Panc1 (cell line): Measurements from ENCODE around the gene ACSM2B. TPM values are rescaled to one million over a fixed set of nuclear protein-coding genes. Genes with fewer than 3 reads are reported as not detected.
"Not testable (repeated sequence)": the region's sequence is repeated elsewhere in the genome, so short reads cannot be mapped to it uniquely, and the experiment has no call there.

Source experiments
- ATAC-seq: fragments of 200-7000 bp; cut with Tn5 transposase; 2 replicates; pipeline ENCODE4 v1.9.1; 2020; ENCODE audit warnings: mild to moderate bottlenecking, moderate library complexity
- BruUV-seq: library from RNA; stranded (reverse); fragments of 400-500 nt; replicated peaks from 2 replicates; lab custom pipeline; 2021; lab: Mats Ljungman, UMichigan
- CTCF ChIA-PET: fragments of 300-600 bp; sonication (Branson Sonifier 250); formaldehyde crosslinking; loops from one replicate; lab custom pipeline; 2022; ENCODE audit warnings: antibody characterized with exemption; lab: Charles Lee
- POLR2A ChIA-PET: fragments of 300-600 bp; sonication (Branson Sonifier 250); formaldehyde crosslinking; loops from one replicate; lab custom pipeline; 2022; ENCODE audit warnings: antibody characterized with exemption; lab: Charles Lee
- DNase-seq: peaks from one replicate; pipeline ENCODE4 v3.0.0-alpha.2; 2010; ENCODE audit warnings: low read depth, low spot score
- H3K27ac ChIP-seq: 2 replicates; pipeline ENCODE4 v1.5.1; 2011; ENCODE audit warnings: mild to moderate bottlenecking, low read length, inconsistent platforms
- H3K27me3 ChIP-seq: fragments of 200-500 bp; sonication (Bioruptor generic); 2 replicates; pipeline ENCODE4 v1.6.0; 2014; ENCODE audit warnings: low read length, inconsistent platforms; ENCODE audit not compliant: control insufficient read depth, insufficient read depth
- H3K36me3 ChIP-seq: fragments of 200-500 bp; sonication (Bioruptor generic); 2 replicates; pipeline ENCODE4 v1.5.1; 2014; ENCODE audit warnings: inconsistent platforms, mild to moderate bottlenecking, low read length, moderate library complexity; ENCODE audit not compliant: control insufficient read depth, insufficient read depth
- H3K4me1 ChIP-seq: 2 replicates; pipeline ENCODE4 v1.5.1; 2011; ENCODE audit warnings: inconsistent platforms, mild to moderate bottlenecking, low read length, moderate library complexity; ENCODE audit not compliant: control insufficient read depth, insufficient read depth
- H3K4me3 ChIP-seq, 2 experiments: 2 replicates each; pipeline ENCODE4 v1.5.1; 2011 to 2012; ENCODE audit warnings: low read depth in 2 of 2, low read length in 2 of 2, mild to moderate bottlenecking in 2 of 2, inconsistent platforms in 1 of 2, moderate library complexity in 1 of 2
- H3K9me3 ChIP-seq: fragments of 200-500 bp; sonication (Bioruptor generic); 2 replicates; pipeline ENCODE4 v1.5.1; 2014; ENCODE audit warnings: low read depth, mild to moderate bottlenecking, inconsistent platforms, low read length, moderate library complexity; ENCODE audit not compliant: control insufficient read depth, insufficient read depth
- CTCF ChIP-seq: fragments of 450-650 bp; IDR thresholded peaks from 2 replicates; pipeline ENCODE4 v1.5.1; 2017; ENCODE audit warnings: mild to moderate bottlenecking
- POLR2AphosphoS5 ChIP-seq: IDR thresholded peaks from 2 replicates; pipeline ENCODE4 v1.6.1; 2012; ENCODE audit warnings: mild to moderate bottlenecking, low read depth, low read length, moderate library complexity
- REST ChIP-seq, 2 experiments: IDR thresholded peaks; 2 replicates each; pipeline ENCODE4 v1.6.1; 2011 to 2012; ENCODE audit warnings: low read depth in 2 of 2, control low read depth in 1 of 2, low read length in 1 of 2, mild to moderate bottlenecking in 1 of 2, moderate library complexity in 1 of 2; ENCODE audit not compliant: insufficient read depth in 1 of 2
- SIN3A ChIP-seq: IDR thresholded peaks from 2 replicates; pipeline ENCODE4 v1.6.1; 2012; ENCODE audit warnings: low read depth, mild to moderate bottlenecking, low read length, moderate library complexity, borderline replicate concordance; ENCODE audit not compliant: insufficient read depth
- TCF7L2 ChIP-seq: IDR thresholded peaks from 2 replicates; pipeline ENCODE4 v1.6.1; 2011; ENCODE audit warnings: mild to moderate bottlenecking, low read depth, low read length, inconsistent platforms
- in situ Hi-C: cut with HindIII; loops from 2 replicates; pipeline ENCODE4 v1.10.0; 2016; ENCODE audit warnings: low sequenced_read_pairs, low pct_unique_long_range_greater_than_20kb
- intact Hi-C: fragments of 100-400 bp; cut with micrococcal nuclease; formaldehyde crosslinking; loops from one replicate; pipeline ENCODE4 v1.10.0; 2022; ENCODE audit not compliant: unreplicated experiment
- total RNA-seq: library from RNA; stranded (reverse); gene quantifications from one replicate; pipeline ENCODE4 v1.2.1, GENCODE V29; 2021; ENCODE audit not compliant: unreplicated experiment

ACSM2B gene
- total RNA-seq, 1 experiment from 2014 or later, result 0.10 TPM

- DNase-seq, H3K27me3 ChIP-seq, BruUV-seq, in situ Hi-C loops, H3K9me3 ChIP-seq, H3K27ac ChIP-seq, POLR2A ChIA-PET, H3K36me3 ChIP-seq, H3K4me1 ChIP-seq, intact Hi-C loops, H3K4me3 ChIP-seq, CTCF ChIA-PET, ATAC-seq: not testable (repeated sequence)
These were observed 7.0 kb downstream of the ACSM2B start for GRCh38 chr16:20569117-20569651.

DNA sequence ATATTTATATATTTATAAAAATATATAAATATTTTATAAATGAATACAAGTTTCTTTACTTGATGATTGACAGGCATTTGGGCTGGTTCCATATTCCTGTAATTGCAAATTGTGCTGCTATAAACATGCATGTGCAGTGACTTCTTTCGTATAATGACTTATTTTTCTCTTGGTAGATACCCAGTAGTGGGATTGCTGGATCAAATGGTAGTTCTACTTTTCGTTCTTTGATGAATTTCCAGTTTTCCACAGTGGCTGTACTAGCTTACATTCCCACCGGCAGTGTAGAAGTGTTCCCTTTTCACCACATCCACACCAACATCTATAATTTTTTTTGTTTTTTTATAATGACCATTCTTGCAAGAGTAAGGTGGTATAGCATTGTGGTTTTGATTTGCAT is 7.8 kb downstream of the ACSM2B start:
- TF ChIP-seq POLR2AphosphoS5, result no peak
- TF ChIP-seq REST (IDR thresholded peaks at IDR 0.05; ENCODE audit: insufficient read depth in 1 of 2, low read depth in 2 of 2, low read length in 1 of 2), result no peak
- TF ChIP-seq CTCF, result no peak
- TF ChIP-seq SIN3A, result no peak
- no peak for TF ChIP-seq TCF7L2
- Histone ChIP-seq H3K4me1 (no peaks in the 10 kb centered on the region), H3K27ac (no peak overlapping the region), H3K27me3 (no peaks in the 10 kb centered on the region), H3K9me3 (no peaks in the 10 kb centered on the region), H3K4me3 (no peak overlapping the region), H3K36me3 (no peaks in the 10 kb centered on the region)
- DNase-seq, result no peak
- ChIA-PET CTCF (no interaction called here), POLR2A (no interaction called here)
- in situ Hi-C loops, result no loop called here
- BruUV-seq, result no TSS peak
- intact Hi-C loops, result no loop called here
- ATAC-seq, result no peak

DNA sequence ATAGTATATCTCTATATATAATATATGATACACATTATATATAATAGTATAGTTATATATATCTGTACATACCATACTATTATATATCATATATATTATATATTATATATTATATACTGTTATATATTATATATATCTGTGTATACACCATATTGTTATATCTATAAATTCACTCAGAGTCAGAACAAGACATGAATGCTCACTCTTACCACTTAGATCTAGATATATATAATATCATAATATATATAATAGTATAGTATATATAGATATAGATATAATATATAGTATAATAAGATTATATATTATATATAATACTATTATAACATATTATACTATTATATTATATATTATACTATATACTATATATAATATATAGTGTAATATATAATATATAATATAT is 9.3 kb downstream of the ACSM2B start:
- in situ Hi-C loops, result no loop called here
- CTCF ChIA-PET, result no interaction called here

More for the DNA sequence above, 9.3 kb downstream of the ACSM2B start:
- ATAC-seq, result no peak
- no peak for DNase-seq
- no peaks in the 10 kb centered on the region for H3K36me3 ChIP-seq
- TF ChIP-seq SIN3A (no peak), REST (IDR thresholded peaks at IDR 0.05; ENCODE audit: insufficient read depth in 1 of 2, low read depth in 2 of 2, low read length in 1 of 2) (no peak), POLR2AphosphoS5 (no peak), CTCF (no peak)
- H3K9me3 ChIP-seq, result no peaks in the 10 kb centered on the region
- H3K4me3 ChIP-seq, result no peak overlapping the region
- intact Hi-C loops, result no loop called here
- POLR2A ChIA-PET, result no interaction called here
- H3K4me1 ChIP-seq, result no peaks in the 10 kb centered on the region
- H3K27ac ChIP-seq, result no peak overlapping the region
- no TSS peak for BruUV-seq
- no peaks in the 10 kb centered on the region for H3K27me3 ChIP-seq
